ENCODE results near the gene TSPEAR. TPM values are rescaled to one million over a fixed set of nuclear protein-coding genes. Genes with fewer than 3 reads are reported as not detected.

TSPEAR gene
- total and polyA plus RNA-seq, 2 of the 13 experiments (the other 11 are each of a cell fraction or from before 2014, with no cell fraction given), result 0.07 to 0.32 TPM

GRCh38 chr21:44593598-44594405 is 117.6 kb downstream of the TSPEAR start (continued):
- TF ChIP-seq CSRNP2 (CRISPR knock-in tag; conservative IDR thresholded peaks at IDR 0.05; ENCODE audit: low read depth), result no peak
- peak; percentile 24; the same call in 1 of the 2 replicates for TF ChIP-seq KDM3A (CRISPR knock-in tag; IDR thresholded peaks at IDR 0.05; ENCODE audit: low read depth)
- TF ChIP-seq, protein P1, sequence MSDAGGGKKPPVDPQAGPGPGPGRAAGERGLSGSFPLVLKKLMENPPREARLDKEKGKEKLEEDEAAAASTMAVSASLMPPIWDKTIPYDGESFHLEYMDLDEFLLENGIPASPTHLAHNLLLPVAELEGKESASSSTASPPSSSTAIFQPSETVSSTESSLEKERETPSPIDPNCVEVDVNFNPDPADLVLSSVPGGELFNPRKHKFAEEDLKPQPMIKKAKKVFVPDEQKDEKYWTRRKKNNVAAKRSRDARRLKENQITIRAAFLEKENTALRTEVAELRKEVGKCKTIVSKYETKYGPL (CRISPR knock-in tag; IDR thresholded peaks at IDR 0.05), result no peak
- no peak for TF ChIP-seq GABPA (IDR thresholded peaks at IDR 0.05; ENCODE audit: low read depth, low read length)
- TF ChIP-seq GABPA (CRISPR knock-in tag; IDR thresholded peaks at IDR 0.05; ENCODE audit: low read depth), result peak; percentile 46; the same call in 1 of the 2 replicates
- 0 out of 2 replicates have a peak, but pooled peaks have one; percentile 61 for TF ChIP-seq ZNF431 (CRISPR knock-in tag; IDR thresholded peaks at IDR 0.05; ENCODE audit: borderline replicate concordance, low read depth)
- no peak for TF ChIP-seq DR1 (CRISPR knock-in tag; IDR thresholded peaks at IDR 0.05)
- 0 out of 2 replicates have a peak, but pooled peaks have one; percentile 55 for TF ChIP-seq KDM4B (CRISPR knock-in tag; IDR thresholded peaks at IDR 0.05)
- TF ChIP-seq CHD2 (IDR thresholded peaks at IDR 0.05; ENCODE audit: low read depth, low read length), result no peak
- no peak for TF ChIP-seq RFX3 (CRISPR knock-in tag; IDR thresholded peaks at IDR 0.05)
- TF ChIP-seq TBX3 (IDR thresholded peaks at IDR 0.05; ENCODE audit: borderline replicate concordance), result no peak
- TF ChIP-seq ZNF713 (CRISPR knock-in tag; IDR thresholded peaks at IDR 0.05), result no peak
- TF ChIP-seq BRCA1 (CRISPR knock-in tag; IDR thresholded peaks at IDR 0.05), result peak; percentile 72; the same call in 1 of the 2 replicates
- TF ChIP-seq ZNF451 (CRISPR knock-in tag; IDR thresholded peaks at IDR 0.05), result peak; percentile 50; the same call in 1 of the 2 replicates
- TF ChIP-seq ZNF329 (CRISPR knock-in tag; IDR thresholded peaks at IDR 0.05; ENCODE audit: low read depth), result no peak
- peak; percentile 94 for TF ChIP-seq ZMYM3 (CRISPR knock-in tag; IDR thresholded peaks at IDR 0.05)
- 0 out of 2 replicates have a peak, but pooled peaks have one; percentile 40 for TF ChIP-seq ZNF441 (CRISPR knock-in tag; IDR thresholded peaks at IDR 0.05; ENCODE audit: borderline replicate concordance)
- no peak for TF ChIP-seq ZNF253 (CRISPR knock-in tag; IDR thresholded peaks at IDR 0.05; ENCODE audit: borderline replicate concordance)
- peak; percentile 66; the same call in 1 of the 2 replicates for TF ChIP-seq THRA (CRISPR knock-in tag; IDR thresholded peaks at IDR 0.05; ENCODE audit: borderline replicate concordance)
- TF ChIP-seq IKZF4 (CRISPR knock-in tag; IDR thresholded peaks at IDR 0.05; ENCODE audit: borderline replicate concordance, low read depth, not compliant biosample characterization), result no peak
- 0 out of 2 replicates have a peak, but pooled peaks have one; percentile 22 for TF ChIP-seq ZKSCAN5 (CRISPR knock-in tag; IDR thresholded peaks at IDR 0.05)
- no peak for TF ChIP-seq RARG (CRISPR knock-in tag; IDR thresholded peaks at IDR 0.05; ENCODE audit: low read depth)
- peak; percentile 87 for TF ChIP-seq PITX1 (CRISPR knock-in tag; IDR thresholded peaks at IDR 0.05)
